ENCODE measurements around the gene PDCD10. TPM values are rescaled to one million over a fixed set of nuclear protein-coding genes. Genes with fewer than 3 reads are reported as not detected.

The PDCD10 gene
- total RNA-seq, 4 donors from 2014 or later = 53.9 to 99.9 (median 78.8) TPM

DNA sequence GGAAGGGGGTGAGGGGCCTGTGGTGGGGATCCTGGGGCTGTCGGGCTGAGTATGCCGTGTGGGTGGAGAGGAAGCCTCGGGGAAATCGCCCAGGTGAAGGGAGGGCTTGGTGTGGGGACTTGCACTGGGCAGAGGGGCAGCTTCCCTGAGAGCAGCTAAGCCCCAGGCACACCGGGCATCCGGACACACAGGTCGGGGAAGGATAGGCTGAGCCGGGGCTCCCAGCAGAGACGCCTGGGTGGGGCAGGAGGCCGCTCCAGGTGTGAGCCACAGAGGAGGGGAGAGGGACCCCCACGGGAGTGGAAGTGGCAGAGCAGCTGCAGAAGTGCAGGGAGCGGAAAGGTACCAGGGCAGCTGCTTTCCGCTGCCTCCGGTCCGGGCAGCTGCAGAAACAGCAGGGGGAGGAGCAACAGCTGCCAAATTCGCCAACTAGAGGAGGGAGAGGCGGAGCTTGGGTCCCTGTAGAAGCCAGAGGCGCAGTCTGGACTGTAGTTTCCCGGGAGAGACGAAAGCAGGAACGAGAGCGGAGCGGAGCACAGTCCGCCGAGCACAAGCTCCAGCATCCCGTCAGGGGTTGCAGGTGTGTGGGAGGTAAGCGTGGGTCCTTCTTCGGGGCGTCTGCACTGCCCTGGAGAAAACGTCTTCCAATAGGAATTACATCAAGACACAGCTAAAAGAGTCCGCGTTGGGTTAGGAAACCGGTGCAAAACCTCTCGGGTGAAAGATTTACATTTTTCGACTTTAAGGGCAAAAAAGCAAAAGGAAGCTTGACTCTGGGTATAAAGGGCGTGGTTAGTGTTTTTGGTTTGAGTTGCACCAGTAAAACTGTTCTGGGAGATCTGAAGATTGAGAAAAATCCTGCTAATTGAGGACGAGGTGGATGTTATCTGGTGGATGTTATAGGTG, 794 bp upstream of the PDCD10 start, which contains the start of gene SERPINI1:
TSS of gene SERPINI1 (plus strand) at position 489 of the 906 bp plus-strand sequence. CDS start 53,408 bp downstream, outside the sequence.
- Histone ChIP-seq H3K27ac (peak within 1 kb of the TSS; percentile 79 to 96 (median 92)), H3K27me3 (no peaks in the 10 kb centered on the region), H3K36me3 (no peaks in the 10 kb centered on the region), H3K4me1 (peaks cover 0 to 15% (median 0%) of the 10 kb centered on the region in 4 donors), H3K9me3 (no peaks in the 10 kb centered on the region), H3K4me3 (peak within 1 kb of the TSS; percentile 79 to 83 (median 82))
- DNase-seq = peak; percentile 88 to 95 (median 90)
- TF ChIP-seq, protein P1, sequence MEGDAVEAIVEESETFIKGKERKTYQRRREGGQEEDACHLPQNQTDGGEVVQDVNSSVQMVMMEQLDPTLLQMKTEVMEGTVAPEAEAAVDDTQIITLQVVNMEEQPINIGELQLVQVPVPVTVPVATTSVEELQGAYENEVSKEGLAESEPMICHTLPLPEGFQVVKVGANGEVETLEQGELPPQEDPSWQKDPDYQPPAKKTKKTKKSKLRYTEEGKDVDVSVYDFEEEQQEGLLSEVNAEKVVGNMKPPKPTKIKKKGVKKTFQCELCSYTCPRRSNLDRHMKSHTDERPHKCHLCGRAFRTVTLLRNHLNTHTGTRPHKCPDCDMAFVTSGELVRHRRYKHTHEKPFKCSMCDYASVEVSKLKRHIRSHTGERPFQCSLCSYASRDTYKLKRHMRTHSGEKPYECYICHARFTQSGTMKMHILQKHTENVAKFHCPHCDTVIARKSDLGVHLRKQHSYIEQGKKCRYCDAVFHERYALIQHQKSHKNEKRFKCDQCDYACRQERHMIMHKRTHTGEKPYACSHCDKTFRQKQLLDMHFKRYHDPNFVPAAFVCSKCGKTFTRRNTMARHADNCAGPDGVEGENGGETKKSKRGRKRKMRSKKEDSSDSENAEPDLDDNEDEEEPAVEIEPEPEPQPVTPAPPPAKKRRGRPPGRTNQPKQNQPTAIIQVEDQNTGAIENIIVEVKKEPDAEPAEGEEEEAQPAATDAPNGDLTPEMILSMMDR (IDR thresholded peaks at IDR 0.05) = no peak
- TF ChIP-seq POLR2A (IDR thresholded peaks at IDR 0.05) = peak; percentile 65 to 70

DNA sequence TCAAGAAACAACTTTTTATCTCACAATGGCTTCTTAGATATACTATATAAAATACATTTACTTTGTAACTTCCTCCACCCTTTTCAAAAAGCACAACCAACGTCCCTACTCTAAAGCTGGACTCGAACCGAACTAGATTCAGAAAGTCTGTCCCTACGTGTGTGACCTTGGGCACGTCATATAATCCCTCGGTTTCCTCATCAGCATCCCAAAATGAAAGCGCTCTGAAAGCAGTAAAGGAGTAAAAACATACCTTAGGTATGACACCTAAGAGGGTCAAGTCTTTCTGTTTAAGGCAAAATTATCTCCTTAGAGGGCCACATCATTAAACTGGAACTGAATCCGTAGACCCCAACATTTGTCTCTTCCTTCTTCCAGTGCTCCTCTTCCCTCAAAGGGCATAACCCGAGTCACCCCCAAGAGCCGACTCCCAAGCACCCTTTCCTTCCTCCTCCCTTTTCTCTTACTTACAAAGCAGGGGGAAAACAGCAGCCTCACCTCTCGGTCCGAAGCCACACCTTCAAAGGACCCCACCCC, 663 bp downstream of the PDCD10 start:
- H3K27me3 ChIP-seq = no peaks in the 10 kb centered on the region
- H3K36me3 ChIP-seq = no peaks in the 10 kb centered on the region
- H3K9me3 ChIP-seq = no peaks in the 10 kb centered on the region
- H3K27ac ChIP-seq = peak overlapping the region; percentile 79 to 96 (median 92)
- no peak for TF ChIP-seq POLR2A (IDR thresholded peaks at IDR 0.05)
- TF ChIP-seq, protein P1 (IDR thresholded peaks at IDR 0.05) = no peak
- peaks cover 0 to 15% (median 0%) of the 10 kb centered on the region in 4 donors for H3K4me1 ChIP-seq
- no peak for DNase-seq
- peak overlapping the region; percentile 79 to 83 (median 82) for H3K4me3 ChIP-seq

DNA sequence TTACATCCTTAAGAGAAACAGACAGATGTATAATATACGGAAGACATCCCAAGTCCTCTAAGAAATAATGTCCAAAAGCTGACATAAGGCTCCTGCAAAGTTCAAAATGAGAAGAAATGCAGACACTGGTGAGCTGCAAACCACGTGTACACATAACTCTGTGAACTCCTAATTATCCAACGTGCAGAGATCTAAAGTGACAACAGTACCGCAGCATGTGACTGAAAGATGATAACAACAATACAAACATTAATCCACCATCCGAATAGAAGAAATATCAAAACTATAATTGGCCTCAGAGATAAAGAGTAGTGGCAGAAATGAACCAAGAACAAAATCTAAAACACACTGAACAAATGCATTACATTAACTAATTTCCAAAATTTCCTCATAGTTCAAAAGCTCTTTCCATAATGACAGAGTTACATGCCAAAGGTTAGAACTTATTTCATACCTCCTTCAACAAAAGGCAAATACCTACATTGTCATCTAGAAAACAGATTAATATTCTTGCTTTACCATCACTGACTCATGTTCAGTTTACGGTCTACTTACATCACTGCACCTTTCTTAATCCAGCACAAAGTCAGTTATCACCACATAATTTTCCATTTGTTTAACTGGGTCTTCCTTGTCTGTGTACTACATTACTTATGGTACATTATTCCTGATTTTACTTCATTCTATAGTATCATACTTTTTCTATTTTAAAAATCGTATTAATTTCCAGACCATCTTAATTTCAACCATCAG, 2.2 kb downstream of the PDCD10 start:
- no peak for TF ChIP-seq POLR2A (IDR thresholded peaks at IDR 0.05)
- TF ChIP-seq, protein P1 (IDR thresholded peaks at IDR 0.05) = no peak
- no peaks in the 10 kb centered on the region for H3K27me3 ChIP-seq
- no peak overlapping the region for H3K4me3 ChIP-seq
- H3K4me1 ChIP-seq = peaks cover 0 to 15% (median 0%) of the 10 kb centered on the region in 4 donors
- H3K9me3 ChIP-seq = no peaks in the 10 kb centered on the region
- H3K27ac ChIP-seq = no peak overlapping the region
- DNase-seq = no peak
- H3K36me3 ChIP-seq = no peaks in the 10 kb centered on the region

DNA sequence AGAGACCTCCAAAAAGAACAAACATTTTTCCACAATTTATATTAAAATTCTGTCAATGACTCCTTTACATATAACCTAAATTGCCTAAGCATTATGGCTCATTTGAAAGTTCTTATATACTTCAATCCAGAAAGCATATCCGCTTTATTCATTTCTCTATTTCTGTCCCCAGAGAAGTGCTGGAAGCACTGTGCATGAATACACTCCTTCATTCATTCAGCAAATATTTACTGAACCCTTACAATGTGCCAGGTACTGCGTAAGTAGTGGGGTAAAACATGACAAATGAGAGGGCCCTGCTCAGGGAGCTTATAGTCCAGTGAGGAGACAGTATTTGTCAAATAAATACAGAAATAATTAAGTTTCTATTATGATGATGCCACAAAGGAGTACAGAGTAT, 3.3 kb downstream of the PDCD10 start:
- Histone ChIP-seq H3K4me3 (no peak overlapping the region), H3K4me1 (peaks cover 0 to 11% (median 0%) of the 10 kb centered on the region in 4 donors), H3K36me3 (no peaks in the 10 kb centered on the region), H3K27ac (no peak overlapping the region), H3K27me3 (no peaks in the 10 kb centered on the region), H3K9me3 (no peaks in the 10 kb centered on the region)
- TF ChIP-seq, protein P1 (IDR thresholded peaks at IDR 0.05) = no peak
- TF ChIP-seq POLR2A (IDR thresholded peaks at IDR 0.05) = no peak
- DNase-seq = no peak

DNA sequence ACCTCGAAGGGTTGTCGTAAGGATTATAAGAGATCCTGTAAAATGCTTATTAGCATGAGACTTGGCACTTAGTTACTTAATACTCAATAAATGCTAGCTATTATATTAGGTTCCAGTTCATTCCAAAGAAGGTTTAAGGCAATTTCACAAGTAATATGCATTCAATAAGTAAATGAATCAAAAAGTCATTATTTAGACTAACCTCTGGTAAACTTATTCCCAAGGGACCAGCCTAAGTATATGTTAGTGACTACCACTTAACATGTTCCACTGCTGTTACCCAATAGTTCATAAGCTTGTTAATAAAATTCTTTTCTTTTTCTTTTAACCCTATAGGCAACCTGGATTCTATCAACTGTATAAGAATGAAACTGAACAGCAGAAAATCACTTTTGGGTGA, 5.1 kb downstream of the PDCD10 start:
- no peak for DNase-seq
- no peaks in the 10 kb centered on the region for H3K27me3 ChIP-seq
- no peak overlapping the region for H3K4me3 ChIP-seq
- H3K4me1 ChIP-seq = peaks cover 0 to 7% (median 0%) of the 10 kb centered on the region in 4 donors
- TF ChIP-seq POLR2A (IDR thresholded peaks at IDR 0.05) = no peak
- TF ChIP-seq, protein P1 (IDR thresholded peaks at IDR 0.05) = no peak
- no peaks in the 10 kb centered on the region for H3K36me3 ChIP-seq
- no peak overlapping the region for H3K27ac ChIP-seq
- no peaks in the 10 kb centered on the region for H3K9me3 ChIP-seq

Measured in Peyer's patch (tissue), 4 donors.